T-cell (primary cell): ENCODE results near the gene PCNA. TPM values are rescaled to one million over a fixed set of nuclear protein-coding genes. Genes with fewer than 3 reads are reported as not detected.

Experiments
- ATAC-seq, 4 experiments: fragments of 200-7000 bp in 3 of 4; fragments of 150-1000 bp in 1 of 4; cut with Tn5 transposase; replicated peaks in 1 of 4; 1 replicate in 3 of 4; 2 replicates in 1 of 4; pipeline ENCODE4 v1.10.0; 2021; ENCODE audit warnings: moderate library complexity in 3 of 4, mild to moderate bottlenecking in 2 of 4, moderate number of reproducible peaks in 1 of 4
- CTCF ChIA-PET, 2 donors: fragments of 300-600 bp; sonication (Branson Sonifier 250); formaldehyde crosslinking; loops; one replicate each; lab custom pipeline; 2022; ENCODE audit warnings: antibody characterized with exemption in 2 of 2; lab: Charles Lee
- POLR2A ChIA-PET, 2 donors: fragments of 300-600 bp; sonication (Branson Sonifier 250); formaldehyde crosslinking; loops; one replicate each; lab custom pipeline; 2022; ENCODE audit warnings: antibody characterized with exemption in 2 of 2; lab: Charles Lee
- DNase-seq, 35 experiments: peaks; one replicate each; pipeline versions ENCODE4 v3.0.0 to v3.0.0-alpha.2; 2013 to 2023
- H3K27ac ChIP-seq: one replicate; pipeline ENCODE4 v1.5.1; 2013; ENCODE audit warnings: low read length
- H3K27me3 ChIP-seq, 2 experiments: replicated peaks in 1 of 2; 1 replicate in 1 of 2; 2 replicates in 1 of 2; pipeline versions ENCODE4 v1.6.1 to v1.7.0; 2013; ENCODE audit warnings: low read length in 1 of 2, mixed read lengths in 1 of 2; ENCODE audit not compliant: control insufficient read depth in 2 of 2, insufficient read depth in 2 of 2; ENCODE audit errors: extremely low read depth in 1 of 2
- H3K36me3 ChIP-seq, 2 donors: 1 replicate in 1 of 2; 2 replicates in 1 of 2; pipeline versions ENCODE4 v1.6.1 to v1.7.0; 2013; ENCODE audit warnings: low read length in 1 of 2; ENCODE audit not compliant: control insufficient read depth in 2 of 2, insufficient read depth in 1 of 2; ENCODE audit errors: extremely low read depth in 1 of 2
- H3K4me1 ChIP-seq, 2 experiments: 1 replicate in 1 of 2; 2 replicates in 1 of 2; pipeline versions ENCODE4 v1.6.1 to v1.7.0; 2013; ENCODE audit warnings: low read length in 2 of 2, mixed read lengths in 1 of 2; ENCODE audit not compliant: insufficient read depth in 2 of 2, control insufficient read depth in 1 of 2; ENCODE audit errors: extremely low read depth in 1 of 2
- H3K4me3 ChIP-seq, 2 donors: 1 replicate in 1 of 2; 2 replicates in 1 of 2; pipeline versions ENCODE4 v1.5.1 to v1.7.0; 2013; ENCODE audit warnings: mild to moderate bottlenecking in 2 of 2, low read length in 1 of 2, moderate library complexity in 1 of 2; ENCODE audit not compliant: control insufficient read depth in 1 of 2; ENCODE audit errors: extremely low read depth in 1 of 2
- H3K9me3 ChIP-seq: 2 replicates; pipeline ENCODE4 v1.7.0; 2013
- H3K27ac Mint-ChIP-seq, 2 donors: one replicate each; pipeline ENCODE4 v1.8.0; 2020 to 2021; ENCODE audit warnings: mild to moderate bottlenecking in 2 of 2, mixed read lengths in 2 of 2
- H3K27me3 Mint-ChIP-seq, 2 donors: one replicate each; pipeline ENCODE4 v1.8.0; 2021 to 2022; ENCODE audit warnings: mixed read lengths in 2 of 2
- H3K36me3 Mint-ChIP-seq: one replicate; pipeline ENCODE4 v1.8.0; 2021; ENCODE audit warnings: mixed read lengths
- H3K4me1 Mint-ChIP-seq, 3 donors: one replicate each; pipeline ENCODE4 v1.8.0; 2020 to 2022; ENCODE audit warnings: mixed read lengths in 3 of 3, mild to moderate bottlenecking in 1 of 3
- H3K4me3 Mint-ChIP-seq, 3 donors: one replicate each; pipeline ENCODE4 v1.8.0; 2020 to 2022; ENCODE audit warnings: mild to moderate bottlenecking in 3 of 3, mixed read lengths in 3 of 3, moderate library complexity in 3 of 3
- H3K9me3 Mint-ChIP-seq, 3 donors: one replicate each; pipeline ENCODE4 v1.8.0; 2020 to 2022; ENCODE audit warnings: mixed read lengths in 3 of 3
- WGBS: methylation state at CpG from one replicate; pipeline ENCODE4 v1.1.5; 2013; ENCODE audit warnings: missing lambda C conversion rate; ENCODE audit not compliant: insufficient coverage; 5-methylcytosine and 5-hydroxymethylcytosine counted together
- total RNA-seq, 35 experiments: library from RNA in 6 of 35; stranded (reverse) in 6 of 35; fragments of 120-200 nt in 1 of 35; gene quantifications; one replicate each; pipeline versions ENCODE4 v1.2.1 to v1.2.4 and lab custom pipeline; 2013 to 2026

The PCNA gene
- total RNA-seq, 5 donors from 2014 or later (not counting 1 experiment from before 2014, with no cell fraction given) = 30.8 to 54.7 (median 48.2) TPM

DNA sequence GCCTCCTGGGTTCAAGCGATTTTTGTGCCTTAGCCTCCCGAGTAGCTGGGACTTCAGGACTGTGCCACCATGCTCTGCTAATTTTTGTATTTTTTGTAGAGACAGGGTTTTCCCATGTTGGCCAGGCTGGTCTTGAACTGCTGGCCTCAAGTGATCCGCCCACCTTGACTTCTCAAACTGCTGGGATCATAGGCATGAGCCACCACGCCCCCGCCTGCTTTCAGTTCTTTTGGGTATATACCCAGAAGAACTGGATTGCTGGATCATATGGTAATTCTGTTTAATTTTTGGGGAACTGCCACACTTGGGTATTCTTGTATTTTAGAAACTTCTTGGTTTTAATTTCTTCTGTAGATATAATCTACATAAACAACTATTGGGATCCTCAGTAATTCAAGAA, 24.1 kb upstream of the PCNA start:
- Mint-ChIP-seq H3K9me3 (no peaks in the 10 kb centered on the region), H3K27ac (no peak overlapping the region), H3K4me1 (peaks cover 76 to 84% (median 82%) of the 10 kb centered on the region in 3 donors), H3K27me3 (no peaks in the 10 kb centered on the region), H3K36me3 (peaks cover 22% of the 10 kb centered on the region), H3K4me3 (no peak overlapping the region)
- CTCF ChIA-PET = no interaction called here
- no peak for ATAC-seq
- Histone ChIP-seq H3K27me3 (no peaks in the 10 kb centered on the region), H3K27ac (no peak overlapping the region), H3K36me3 (no peaks in the 10 kb centered on the region), H3K4me1 (peaks cover 0 to 20% of the 10 kb centered on the region in 2 experiments), H3K9me3 (no peaks in the 10 kb centered on the region), H3K4me3 (no peak overlapping the region)
- 92% methylated on average over 2 of the region's 5 CpGs for WGBS
- POLR2A ChIA-PET = no interaction called here
- DNase-seq = no peak

DNA sequence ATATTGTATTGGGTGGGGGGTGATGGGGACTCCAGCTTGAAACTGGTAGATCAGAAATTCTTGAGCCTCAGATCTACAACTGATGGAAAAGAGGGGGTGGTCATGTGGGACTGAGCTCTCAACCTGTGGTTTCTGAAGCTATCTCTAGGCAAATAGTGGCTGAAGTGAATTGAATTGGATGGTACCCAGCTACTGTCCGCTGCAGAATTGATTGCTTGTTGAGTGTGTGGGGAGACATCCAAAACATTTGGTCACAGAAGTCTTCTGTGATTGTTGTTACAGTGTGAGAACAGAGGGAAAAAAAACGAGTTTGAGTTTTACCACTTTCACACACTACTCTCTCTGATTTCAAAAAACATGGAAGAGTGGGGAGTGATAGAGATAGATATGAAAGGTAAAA, 21.9 kb upstream of the PCNA start:
- CTCF ChIA-PET = interaction anchor here in 1 of 2 donors (1.4 kb wide), 1 partner anchor 15 kb away, joined by 4 read pairs; no protein-coding TSS in a partner anchor
- ATAC-seq (no peak), DNase-seq (no peak)
- Histone ChIP-seq H3K27me3 (no peaks in the 10 kb centered on the region), H3K36me3 (no peaks in the 10 kb centered on the region), H3K27ac (no peak overlapping the region), H3K9me3 (no peaks in the 10 kb centered on the region), H3K4me1 (peaks cover 0 to 10% of the 10 kb centered on the region in 2 experiments), H3K4me3 (no peak overlapping the region)
- Mint-ChIP-seq H3K4me1 (peaks cover 61 to 67% (median 64%) of the 10 kb centered on the region in 3 donors), H3K4me3 (no peak overlapping the region), H3K9me3 (no peaks in the 10 kb centered on the region), H3K27ac (no peak overlapping the region), H3K27me3 (no peaks in the 10 kb centered on the region), H3K36me3 (peaks cover 19% of the 10 kb centered on the region)
- POLR2A ChIA-PET = no interaction called here
- WGBS = no CpG with 5 or more reads among the region's 2 CpGs

DNA sequence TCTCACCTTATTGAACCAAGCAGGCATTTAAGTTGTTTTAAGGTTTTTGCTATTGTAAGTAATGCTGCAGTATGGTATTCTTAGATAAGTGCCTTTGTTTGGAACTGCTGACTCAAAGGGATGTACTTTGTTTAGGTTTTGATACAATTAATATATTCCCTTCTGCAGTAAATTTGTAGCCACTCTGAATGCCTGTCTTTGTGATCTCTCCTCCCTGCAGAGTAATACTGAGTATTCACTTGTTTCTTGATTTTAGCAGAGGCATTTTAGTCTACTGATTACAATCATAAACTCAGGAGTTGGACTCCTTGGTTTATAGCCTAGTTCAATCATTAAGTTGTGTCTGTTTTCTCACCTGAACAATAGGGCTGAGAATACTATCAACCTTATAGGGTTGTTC, 20.4 kb upstream of the PCNA start:
- Histone ChIP-seq H3K36me3 (peaks cover 0 to 7% of the 10 kb centered on the region in 2 donors), H3K4me1 (peaks cover 0 to 5% of the 10 kb centered on the region in 2 experiments), H3K4me3 (no peak overlapping the region), H3K27me3 (no peaks in the 10 kb centered on the region), H3K9me3 (no peaks in the 10 kb centered on the region), H3K27ac (no peak overlapping the region)
- Mint-ChIP-seq H3K4me1 (peaks cover 57 to 67% (median 65%) of the 10 kb centered on the region in 3 donors), H3K36me3 (peaks cover 15% of the 10 kb centered on the region), H3K4me3 (no peak overlapping the region), H3K27ac (no peak overlapping the region), H3K9me3 (no peaks in the 10 kb centered on the region), H3K27me3 (no peaks in the 10 kb centered on the region)
- DNase-seq (no peak), ATAC-seq (no peak)
- ChIA-PET CTCF (no interaction called here), POLR2A (interaction anchor here in 1 of 2 donors (0.5 kb wide), 1 partner anchor 9 kb away, joined by 3 read pairs; no protein-coding TSS in a partner anchor)

DNA sequence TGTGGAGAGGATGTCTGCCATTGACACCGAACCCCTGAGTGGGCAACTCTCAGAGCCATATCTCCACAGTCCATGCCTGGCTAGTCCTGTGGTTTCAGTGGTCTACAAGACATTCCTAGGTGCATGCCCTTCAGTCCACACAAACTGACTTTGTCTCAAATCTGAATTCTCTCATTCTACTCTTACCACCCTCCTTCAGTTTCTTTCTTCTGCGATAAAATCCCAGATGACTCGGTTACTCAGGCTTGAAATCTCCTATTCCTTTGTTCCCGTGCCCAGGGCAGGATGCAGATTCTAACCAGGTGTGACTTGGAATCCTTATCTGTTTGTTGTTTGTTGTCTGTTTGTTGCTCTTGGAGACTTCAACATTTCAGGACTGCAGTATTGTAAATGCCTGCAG, 16.3 kb upstream of the PCNA start:
- Histone ChIP-seq H3K27ac (no peak overlapping the region), H3K4me1 (peaks cover 3% of the 10 kb centered on the region in 2 experiments), H3K36me3 (peaks cover 0 to 9% of the 10 kb centered on the region in 2 donors), H3K27me3 (no peaks in the 10 kb centered on the region), H3K9me3 (no peaks in the 10 kb centered on the region), H3K4me3 (no peak overlapping the region)
- peaks cover 42 to 47% (median 44%) of the 10 kb centered on the region in 3 donors for H3K4me1 Mint-ChIP-seq
- no peak overlapping the region for H3K4me3 Mint-ChIP-seq
- H3K27ac Mint-ChIP-seq = no peak overlapping the region
- CTCF ChIA-PET = interaction anchor here (0.6 kb wide), 2 partner anchors 86 to 295 kb away, joined by 4 read pairs; no protein-coding TSS in a partner anchor
- no peaks in the 10 kb centered on the region for H3K27me3 Mint-ChIP-seq
- ATAC-seq = no peak
- peaks cover 3% of the 10 kb centered on the region for H3K36me3 Mint-ChIP-seq
- no peak for DNase-seq
- 67% methylated on average over 1 of the region's 4 CpGs for WGBS
- H3K9me3 Mint-ChIP-seq = no peaks in the 10 kb centered on the region
- POLR2A ChIA-PET = no interaction called here

DNA sequence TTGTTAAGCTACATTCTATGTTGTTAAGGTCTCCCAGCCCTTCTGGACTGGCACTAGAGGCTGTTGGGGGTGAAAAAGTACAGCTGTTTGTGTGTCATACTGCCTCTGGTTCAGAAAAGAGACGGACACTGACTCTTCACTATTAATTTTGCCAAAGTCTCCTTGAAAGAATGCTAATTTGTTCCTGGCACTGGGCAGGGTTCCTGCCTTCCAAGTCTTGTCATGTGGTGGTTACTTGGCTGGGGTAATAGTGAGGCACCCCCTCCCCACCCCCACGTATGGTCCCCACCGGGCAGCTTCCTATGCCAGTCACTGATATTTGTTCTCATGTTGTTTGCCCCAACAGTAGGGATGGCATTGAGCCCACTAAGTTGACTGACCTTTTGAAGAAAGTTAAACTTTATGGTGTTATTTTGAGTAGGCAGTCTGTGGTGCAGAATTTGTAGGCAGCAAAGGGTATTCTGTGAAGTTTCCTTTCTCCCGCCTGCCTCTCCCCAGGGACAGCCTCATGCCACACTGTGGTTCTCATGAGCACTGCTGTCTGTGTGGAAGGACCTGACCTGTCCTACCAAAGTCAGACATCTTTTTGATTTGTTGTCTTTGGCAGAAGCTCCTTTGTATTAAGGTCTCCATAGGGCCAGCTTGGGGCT, 15.7 kb upstream of the PCNA start:
- POLR2A ChIA-PET = no interaction called here
- Mint-ChIP-seq H3K36me3 (peaks cover 3% of the 10 kb centered on the region), H3K4me3 (no peak overlapping the region), H3K4me1 (peaks cover 36 to 42% (median 40%) of the 10 kb centered on the region in 3 donors), H3K9me3 (no peaks in the 10 kb centered on the region), H3K27ac (no peak overlapping the region), H3K27me3 (no peaks in the 10 kb centered on the region)
- H3K4me3 ChIP-seq = no peak overlapping the region
- peaks cover 3% of the 10 kb centered on the region in 2 experiments for H3K4me1 ChIP-seq
- no peak overlapping the region for H3K27ac ChIP-seq
- no peaks in the 10 kb centered on the region for H3K9me3 ChIP-seq
- CTCF ChIA-PET = interaction anchor here (0.6 kb wide), 2 partner anchors 87 to 295 kb away, joined by 4 read pairs; no protein-coding TSS in a partner anchor
- WGBS = 100% methylated on average over 1 of the region's 4 CpGs
- DNase-seq = no peak
- no peaks in the 10 kb centered on the region for H3K27me3 ChIP-seq
- no peak for ATAC-seq
- H3K36me3 ChIP-seq = peaks cover 0 to 9% of the 10 kb centered on the region in 2 donors

DNA sequence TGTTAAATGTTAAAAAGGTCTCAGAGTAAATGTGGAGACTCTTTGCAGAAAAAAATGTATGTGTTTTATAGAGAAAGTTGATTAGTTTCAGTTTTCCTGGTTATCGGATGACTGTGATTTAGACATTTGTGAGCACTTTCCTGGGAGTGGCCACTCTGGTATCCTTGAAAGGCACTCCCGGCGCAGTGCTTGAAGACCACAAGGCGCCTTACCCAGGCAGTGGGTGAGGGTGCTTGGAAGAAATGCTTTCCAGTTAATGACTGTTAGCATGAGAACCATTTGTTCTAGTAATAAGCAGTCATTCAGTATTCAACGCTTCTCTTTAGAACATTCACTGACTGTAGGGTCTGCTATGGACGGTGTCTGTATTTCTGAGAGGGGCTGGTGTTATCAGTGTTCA, 14.2 kb upstream of the PCNA start:
- Mint-ChIP-seq H3K9me3 (no peaks in the 10 kb centered on the region), H3K36me3 (no peaks in the 10 kb centered on the region), H3K27me3 (no peaks in the 10 kb centered on the region), H3K4me1 (peaks cover 23 to 31% (median 29%) of the 10 kb centered on the region in 3 donors), H3K4me3 (no peak overlapping the region), H3K27ac (no peak overlapping the region)
- Histone ChIP-seq H3K27me3 (no peaks in the 10 kb centered on the region), H3K4me3 (no peak overlapping the region), H3K27ac (no peak overlapping the region), H3K4me1 (peaks cover 3 to 4% of the 10 kb centered on the region in 2 experiments), H3K36me3 (peaks cover 0 to 13% of the 10 kb centered on the region in 2 donors), H3K9me3 (no peaks in the 10 kb centered on the region)
- ChIA-PET CTCF (interaction anchor here in 1 of 2 donors (0.6 kb wide), 1 partner anchor 905 kb away, joined by 3 read pairs; no protein-coding TSS in a partner anchor), POLR2A (no interaction called here)
- no peak for DNase-seq
- 83% methylated on average over 1 of the region's 6 CpGs for WGBS
- ATAC-seq = no peak
